Activated naive CD8-positive, alpha-beta T cell treated with anti-CD3 and anti-CD28 coated beads, Interleukin-2, amount 50 U/mL, for 16 hours (primary cell): ENCODE results near the gene SLC17A3.

ENCODE experiments used
- DNase-seq: peaks from one replicate; pipeline ENCODE4 v3.0.0-alpha.2; 2020; ENCODE audit warnings: low read depth, low spot score

SLC17A3 gene

DNA sequence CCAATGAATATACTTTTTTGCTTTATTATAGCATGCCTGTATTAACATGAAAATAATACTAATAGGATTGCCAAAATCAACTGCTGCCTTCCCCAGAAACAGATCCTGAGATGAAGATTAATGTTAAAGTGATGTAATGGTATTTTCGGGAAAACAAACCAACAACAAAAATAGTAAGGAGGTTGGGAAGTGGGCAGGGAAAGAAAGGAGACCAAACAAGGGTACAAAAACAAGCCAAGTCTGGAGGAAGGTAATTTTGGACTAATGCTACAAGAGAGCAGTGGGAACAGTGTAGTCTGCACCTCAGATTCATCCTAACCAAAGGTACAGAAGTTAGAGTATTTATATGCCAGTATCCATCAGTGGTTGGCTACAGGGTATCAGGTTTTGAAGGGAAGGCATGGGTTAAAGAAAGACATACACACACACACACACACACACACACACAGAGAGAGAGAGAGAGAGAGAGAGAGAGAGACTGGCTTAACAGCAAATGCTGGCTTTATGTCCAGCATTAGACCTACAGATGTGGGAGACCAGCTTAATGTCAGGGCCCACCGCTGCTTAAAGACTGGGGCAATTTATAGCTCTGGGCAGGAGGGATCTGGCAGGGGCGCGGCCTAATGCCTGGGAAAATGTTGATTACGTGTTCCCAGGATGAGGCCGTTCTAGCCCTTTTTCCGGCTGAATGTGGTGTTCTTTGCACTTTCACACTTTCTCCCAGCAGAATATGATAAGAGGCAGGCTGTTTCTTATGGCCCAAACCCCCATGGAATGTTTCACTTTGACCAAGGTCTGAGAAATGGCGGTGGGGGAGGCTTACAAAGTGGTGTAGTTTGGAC lies 38.4 kb downstream of the SLC17A3 start:
- no peak for DNase-seq

DNA sequence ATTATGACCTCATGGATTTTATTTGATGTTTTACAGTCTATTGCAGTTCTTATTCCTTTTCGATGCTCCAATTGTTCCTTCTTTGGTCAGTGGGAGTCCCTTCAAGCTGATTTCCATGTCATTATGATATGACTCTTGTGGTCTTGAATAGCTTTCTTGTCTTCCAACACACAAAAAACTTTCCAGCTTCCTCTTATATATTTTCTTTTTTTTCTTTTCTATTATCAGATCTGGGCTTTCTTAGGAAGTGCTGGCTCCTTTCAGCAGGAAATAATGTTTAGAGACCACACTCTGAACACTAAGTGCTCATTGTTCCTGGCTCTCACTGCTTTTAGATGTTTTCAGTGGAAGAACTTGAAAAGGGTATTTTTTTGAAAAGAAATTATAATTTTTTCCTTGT lies 39.1 kb downstream of the SLC17A3 start:
- DNase-seq: no peak

DNA sequence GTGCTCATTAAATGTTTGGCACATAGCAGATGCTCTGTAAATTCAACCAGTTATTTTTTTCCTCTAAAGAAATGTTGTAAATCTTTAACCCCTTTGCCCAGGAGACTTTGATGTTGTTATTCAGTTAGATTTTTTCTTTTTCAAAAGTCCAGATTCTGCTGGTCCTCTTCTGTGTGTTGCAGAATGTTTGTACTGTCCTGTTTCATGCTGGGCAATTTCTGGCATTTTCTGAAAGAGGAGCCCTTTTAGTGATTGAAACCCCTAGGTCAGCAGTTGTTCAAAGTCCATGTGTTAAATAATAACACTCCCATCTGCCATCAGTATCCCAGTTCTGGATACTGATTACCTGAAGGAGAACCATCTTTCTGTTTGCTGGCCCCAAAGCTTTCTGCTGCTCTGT lies 40.9 kb downstream of the SLC17A3 start:
- no peak for DNase-seq

DNA sequence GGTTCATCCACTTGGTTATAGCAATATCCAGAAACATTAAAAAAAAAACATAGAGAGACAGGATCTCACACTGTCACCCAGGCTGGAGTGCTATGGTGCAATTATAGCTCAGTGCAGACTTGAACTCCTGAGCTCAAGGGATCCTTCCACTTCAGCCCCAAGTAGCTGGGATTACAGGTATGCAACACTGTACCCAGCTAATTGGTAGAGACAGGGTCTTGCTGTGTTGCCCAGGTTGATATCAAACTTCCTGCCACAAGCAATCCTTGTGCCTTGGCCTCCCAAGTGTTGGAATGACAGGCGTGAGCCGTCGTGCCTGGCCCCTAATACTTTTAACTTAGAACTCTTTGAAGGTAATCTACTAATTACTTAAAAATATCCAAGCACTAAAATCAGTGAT lies 41.4 kb downstream of the SLC17A3 start:
- no peak for DNase-seq

DNA sequence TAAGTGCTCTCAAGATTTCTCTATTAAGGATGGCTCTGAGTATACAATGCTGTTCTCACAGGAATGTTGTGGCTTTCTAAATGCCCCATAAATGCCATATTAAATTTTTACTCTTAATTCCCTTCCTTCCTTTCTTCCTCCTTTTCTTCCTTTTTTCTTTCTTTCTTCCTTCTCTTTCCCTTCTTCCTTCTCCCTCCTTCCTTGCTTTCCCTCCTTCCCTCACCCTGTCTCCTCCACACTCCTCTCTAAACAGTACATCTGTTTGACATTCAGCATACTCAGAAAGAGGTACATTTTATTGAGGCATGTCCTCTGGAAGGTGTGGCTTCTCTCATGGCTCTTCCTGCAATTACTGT lies 41.8 kb downstream of the SLC17A3 start:
- no peak for DNase-seq

DNA sequence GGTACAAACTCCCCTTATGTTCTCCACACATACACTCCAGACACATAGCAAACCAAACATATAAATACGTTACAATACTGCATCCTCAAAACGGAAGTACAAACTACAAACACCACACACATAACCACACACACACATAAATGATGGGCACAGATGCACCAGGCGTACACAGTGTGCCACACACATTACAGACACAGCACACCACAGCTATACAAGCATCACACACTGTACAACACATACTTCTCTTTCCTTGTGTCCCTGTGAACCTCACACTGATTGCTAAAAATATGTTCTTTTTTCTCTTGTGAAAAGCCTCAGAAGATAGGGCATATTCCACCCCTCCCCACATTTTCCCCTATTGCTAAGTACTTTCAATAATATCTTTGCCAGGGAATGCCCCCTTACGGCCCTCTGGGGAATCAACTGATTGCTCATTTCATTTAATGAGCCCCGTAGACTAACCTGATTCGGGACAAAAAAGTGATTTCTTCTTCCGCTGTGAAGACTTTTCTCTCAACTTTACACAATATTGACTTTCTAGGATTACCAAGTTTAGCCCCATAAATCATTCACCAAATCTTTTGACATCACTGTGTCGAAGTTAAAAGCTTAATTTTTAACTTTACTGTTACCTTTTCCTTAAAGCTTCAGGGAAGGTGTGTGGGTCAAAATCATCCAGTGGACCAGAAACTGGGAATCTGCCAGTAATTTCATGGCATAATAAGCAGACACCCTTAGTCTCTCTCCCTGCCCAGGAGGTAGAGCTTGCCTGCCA lies 42.3 kb downstream of the SLC17A3 start, which contains the start of gene SLC17A1:
SLC17A1 (minus strand) TSS at position 521 of the 775 bp plus-strand sequence. CDS start 1,495 bp downstream, outside the sequence.
- no peak for DNase-seq

DNA sequence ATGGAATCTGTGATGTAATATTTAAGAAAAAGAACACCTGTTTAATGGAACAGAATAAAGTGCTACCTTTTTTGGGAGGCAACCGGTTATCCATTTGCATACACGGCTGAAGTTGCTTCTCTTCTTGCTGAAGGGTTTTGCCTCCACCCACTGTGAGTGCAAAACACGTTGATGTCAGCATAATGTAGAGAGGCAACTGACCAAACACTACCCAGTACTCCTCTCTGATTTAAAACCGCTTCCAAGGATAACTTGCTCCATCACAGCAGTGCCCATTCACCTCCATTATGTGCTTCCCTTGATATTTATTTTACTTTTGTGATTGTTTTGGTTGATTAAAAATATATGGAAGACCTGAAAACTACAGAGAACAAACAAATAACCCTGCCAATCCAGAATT lies 43.6 kb downstream of the SLC17A3 start:
- DNase-seq: no peak

DNA sequence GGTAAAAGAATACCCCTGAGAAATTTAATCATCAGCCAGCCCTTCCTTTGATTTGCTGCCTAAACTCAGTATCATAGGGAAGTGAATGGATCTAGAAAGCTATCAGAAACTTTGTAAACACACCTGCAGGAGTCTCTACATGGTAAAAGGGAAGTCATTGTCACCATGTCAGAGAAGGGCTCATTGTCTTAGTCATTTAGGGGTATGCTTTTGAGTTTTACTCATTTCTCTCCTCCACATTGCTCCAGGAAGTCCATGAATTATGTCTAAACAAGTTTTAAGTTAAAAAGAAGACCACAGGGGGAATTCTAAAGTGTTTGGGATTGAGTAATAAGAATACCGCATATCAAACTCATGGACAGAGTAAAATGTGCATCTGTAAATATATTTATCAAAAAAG lies 44.7 kb downstream of the SLC17A3 start:
- no peak for DNase-seq

DNA sequence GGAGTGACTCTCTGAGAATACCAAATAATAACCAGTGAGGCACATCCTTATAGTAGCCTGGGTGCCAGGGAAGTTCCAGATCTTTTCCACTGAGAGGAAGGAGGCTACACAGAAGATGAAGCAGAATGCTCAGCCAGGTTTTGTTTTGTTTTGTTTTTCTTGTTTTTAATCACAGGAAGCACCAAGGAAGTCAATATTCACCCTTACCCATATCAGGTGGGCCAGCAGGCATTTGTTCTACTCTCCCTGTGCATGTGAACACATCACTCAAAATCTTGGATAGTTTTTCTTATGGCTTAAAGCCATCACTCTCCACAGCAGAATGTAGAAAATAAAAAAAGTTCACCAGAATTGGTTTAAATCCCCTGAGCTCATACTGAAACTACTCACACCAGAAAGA lies 52.7 kb downstream of the SLC17A3 start:
- DNase-seq: no peak

DNA sequence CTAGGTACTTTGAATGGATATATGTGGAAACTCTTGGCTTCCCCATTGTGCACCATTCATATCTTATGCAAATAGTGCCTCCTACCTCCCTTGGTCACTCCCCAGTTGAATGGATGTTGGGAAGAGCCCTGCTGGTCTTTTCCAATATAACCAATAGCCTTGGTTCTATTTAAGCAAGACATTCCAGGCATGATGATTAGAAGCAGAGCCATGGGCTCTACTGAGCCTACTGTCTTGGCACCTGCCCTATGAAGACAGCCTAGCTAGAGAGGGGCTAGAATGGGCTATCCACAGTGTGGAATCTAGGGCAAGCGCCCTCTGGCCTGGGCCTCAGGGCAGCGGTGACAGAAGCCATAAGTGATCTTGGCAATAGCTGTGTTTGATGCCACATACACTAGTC lies 57.8 kb downstream of the SLC17A3 start:
- DNase-seq: no peak

DNA sequence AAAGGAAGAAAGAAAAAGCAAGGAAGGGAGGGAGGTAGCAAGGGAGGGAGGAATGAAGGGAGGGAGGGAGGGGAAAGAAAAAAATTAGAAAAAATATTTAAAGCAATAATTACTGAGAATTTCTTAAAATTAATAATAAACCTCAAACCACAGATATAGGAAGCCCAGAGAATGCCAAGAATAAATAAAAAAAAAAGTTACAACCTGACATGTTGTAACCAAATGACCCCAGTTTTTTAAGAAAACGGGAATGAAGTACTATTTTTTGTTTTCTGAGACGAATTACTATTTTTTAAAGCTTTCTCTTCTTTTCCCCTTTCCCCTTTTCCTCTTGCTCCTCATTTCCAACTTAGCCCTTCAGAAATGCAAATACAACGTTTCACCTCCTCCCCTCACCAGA lies 58.8 kb downstream of the SLC17A3 start:
- DNase-seq: no peak

DNA sequence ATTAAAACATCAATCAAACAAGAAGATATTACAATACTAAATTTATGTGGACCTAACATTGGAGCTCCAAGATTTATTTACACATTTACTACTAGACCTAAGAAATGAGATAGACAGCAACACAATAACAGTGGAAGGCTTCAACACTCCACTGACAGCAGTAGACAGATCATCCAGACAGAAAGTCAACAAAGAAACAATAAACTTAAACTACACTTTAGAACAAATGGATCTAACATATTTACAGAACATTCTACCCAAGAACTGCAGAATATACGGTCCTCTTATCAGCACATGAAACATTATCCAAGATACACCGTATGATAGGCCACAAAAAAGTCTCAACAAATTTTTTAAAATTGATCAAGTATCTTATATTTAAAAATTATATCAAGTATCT lies 69.2 kb downstream of the SLC17A3 start:
- no peak for DNase-seq

DNA sequence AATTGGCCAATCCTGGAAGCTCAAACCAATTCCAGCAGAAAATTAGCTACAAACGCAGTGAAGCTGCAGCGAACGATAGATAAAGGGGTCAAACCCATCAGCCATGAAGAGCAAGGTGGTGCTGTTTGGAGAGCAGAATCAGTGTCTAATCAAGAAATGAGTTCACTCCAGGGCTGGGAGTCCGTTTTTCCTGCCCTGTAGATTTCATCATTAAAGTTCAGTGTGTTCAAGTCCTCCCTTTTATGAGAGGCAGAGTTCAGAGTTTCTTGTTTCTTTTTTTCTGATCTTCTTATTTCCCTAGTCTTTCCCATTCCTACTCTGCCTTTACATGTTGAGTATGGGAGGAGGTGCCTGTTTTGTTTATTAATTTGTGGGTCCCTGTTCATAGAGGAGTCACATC lies 72.6 kb downstream of the SLC17A3 start:
- DNase-seq: no peak
